H1 (cell line): ENCODE results near the gene OBSCN. TPM values are rescaled to one million over a fixed set of nuclear protein-coding genes. Genes with fewer than 3 reads are reported as not detected.

Experiments
- NRF1 ChIP-seq: IDR thresholded peaks from 2 replicates; pipeline ENCODE4 v1.6.1; 2011; ENCODE audit warnings: mild to moderate bottlenecking, low read depth, low read length, improper control_type of control experiment
- RNF2 ChIP-seq: fragments of 200-900, 300-1000 bp; sonication (generic); IDR thresholded peaks from 2 replicates; pipeline ENCODE4 v1.7.1; 2016; ENCODE audit warnings: borderline replicate concordance, low read depth, mild to moderate bottlenecking, antibody characterized with exemption, low read length; ENCODE audit not compliant: poor library complexity, severe bottlenecking; ENCODE audit errors: missing control alignments
- SP2 ChIP-seq: IDR thresholded peaks from 2 replicates; pipeline ENCODE4 v1.6.1; 2012; ENCODE audit warnings: mild to moderate bottlenecking, low read length, inconsistent platforms
- ZNF274 ChIP-seq: IDR thresholded peaks from 2 replicates; pipeline ENCODE4 v1.7.0; 2012; ENCODE audit warnings: low read length, borderline replicate concordance; ENCODE audit errors: extremely low read depth
- polyA plus RNA-seq, 7 experiments: library from polyadenylated mRNA; depleted of rRNA in 3 of 7; stranded (reverse) in 5 of 7; unstranded in 2 of 7; fragments of >200 nt in 5 of 7; fragments of 200-250 nt in 2 of 7; gene quantifications; 1 replicate in 5 of 7; 2 replicates in 1 of 7; 4 replicates in 1 of 7; pipeline versions ENCODE4 v1.2.1 to v1.2.3, GENCODE V29; 2011 to 2013; ENCODE audit warnings: missing spikeins in 2 of 7, mixed read lengths in 2 of 7
- total RNA-seq: library from RNA; stranded (reverse); fragmentation: NEBNext Ultra II Directional; extraction: Animal tissue kit (Norgen Biotek cat#: 25700); gene quantifications from 2 replicates; pipeline ENCODE4 v1.2.1, GENCODE V29; 2021

Gene OBSCN
- total and polyA plus RNA-seq, 2 of the 8 experiments (the other 6 are each of a cell fraction or from before 2014, with no cell fraction given), result 7.5 to 28.4 TPM

DNA sequence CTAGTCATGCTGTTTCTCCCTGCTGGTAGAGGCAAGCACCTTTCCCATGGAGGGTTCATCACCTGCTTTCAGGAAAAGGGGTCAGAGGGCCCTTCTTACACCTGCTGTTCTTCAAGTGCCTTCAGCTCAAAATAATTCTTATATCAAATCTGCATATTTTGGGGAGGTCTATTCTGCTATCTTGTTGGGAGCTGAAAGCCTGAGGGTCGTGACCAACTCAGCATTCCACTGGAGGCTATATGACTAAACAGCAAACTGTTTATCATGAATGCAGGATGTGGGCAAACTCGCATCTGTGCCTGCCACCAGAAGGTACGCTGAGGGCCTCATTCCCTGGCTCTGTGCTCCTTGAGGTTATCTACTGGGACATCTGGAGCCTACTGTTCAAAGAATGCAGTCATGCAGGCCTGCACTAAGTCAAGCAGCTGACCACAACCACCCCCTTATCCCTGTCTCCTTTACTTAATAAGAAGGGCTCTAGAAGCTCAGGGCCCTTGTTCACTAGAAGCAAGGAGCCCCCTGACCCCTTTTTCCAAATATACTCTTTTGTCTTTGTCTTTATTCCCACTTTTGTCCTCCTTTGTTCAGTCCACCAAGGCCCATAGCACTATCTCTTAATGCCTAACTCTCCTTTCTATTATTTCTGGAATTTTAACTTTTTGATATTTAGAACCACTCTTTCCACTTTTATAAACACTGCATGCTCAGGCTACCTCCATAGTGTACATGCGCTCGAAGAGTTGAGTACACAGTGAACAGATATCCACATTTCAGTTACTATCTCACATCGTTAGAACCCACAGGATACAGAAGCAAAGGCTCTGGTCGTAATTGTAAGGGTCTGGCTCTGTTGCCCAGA lies 213.4 kb downstream of the OBSCN start (continued):
- TF ChIP-seq RNF2 (no peak), ZNF274 (no peak), NRF1 (no peak), SP2 (no peak)
